ENCODE results near the gene NELFA.

NELFA gene

GRCh38 chr4:2054217-2054616 is 45.4 kb upstream of the NELFA start:
- TF ChIP-seq ZC3H10 (CRISPR knock-in tag; IDR thresholded peaks at IDR 0.05) (no peak), ESRRG (CRISPR knock-in tag; IDR thresholded peaks at IDR 0.05) (no peak), ARNTL (CRISPR knock-in tag; IDR thresholded peaks at IDR 0.05; ENCODE audit: borderline replicate concordance, low read depth) (no peak), ZNF565 (CRISPR knock-in tag; conservative IDR thresholded peaks at IDR 0.05; ENCODE audit: low read depth) (no peak), OSR1 (CRISPR knock-in tag; IDR thresholded peaks at IDR 0.05) (no peak), CREB5 (CRISPR knock-in tag; IDR thresholded peaks at IDR 0.05; ENCODE audit: low read depth) (no peak), SNAI2 (CRISPR knock-in tag; IDR thresholded peaks at IDR 0.05) (no peak), TCF4 (CRISPR knock-in tag; IDR thresholded peaks at IDR 0.05; ENCODE audit: borderline replicate concordance) (no peak), ISL1 (CRISPR knock-in tag; IDR thresholded peaks at IDR 0.05) (no peak), CSRNP3 (CRISPR knock-in tag; IDR thresholded peaks at IDR 0.05) (no peak), ZFP3 (CRISPR knock-in tag; IDR thresholded peaks at IDR 0.05) (no peak), ZNF70 (CRISPR knock-in tag; IDR thresholded peaks at IDR 0.05) (no peak), PPARA (CRISPR knock-in tag; IDR thresholded peaks at IDR 0.05; ENCODE audit: borderline replicate concordance) (no peak), CSDC2 (CRISPR knock-in tag; IDR thresholded peaks at IDR 0.05) (no peak), ZFP30 (CRISPR knock-in tag; IDR thresholded peaks at IDR 0.05) (no peak), ZNF8 (CRISPR knock-in tag; IDR thresholded peaks at IDR 0.05) (no peak), TOX (CRISPR knock-in tag; IDR thresholded peaks at IDR 0.05; ENCODE audit: borderline replicate concordance) (no peak), TSHZ2 (CRISPR knock-in tag; IDR thresholded peaks at IDR 0.05) (no peak), GLIS3 (CRISPR knock-in tag; IDR thresholded peaks at IDR 0.05) (no peak)
- ATAC-seq, result no peak

- ATAC-seq, result no peak
These were observed 42.3 kb upstream of the NELFA start for GRCh38 chr4:2051086-2051485.

More at GRCh38 chr4:2051086-2051485, 42.3 kb upstream of the NELFA start:
- TF ChIP-seq ESRRG (CRISPR knock-in tag; IDR thresholded peaks at IDR 0.05) (no peak), SNAI2 (CRISPR knock-in tag; IDR thresholded peaks at IDR 0.05) (no peak), TSHZ2 (CRISPR knock-in tag; IDR thresholded peaks at IDR 0.05) (no peak), ZFP30 (CRISPR knock-in tag; IDR thresholded peaks at IDR 0.05) (no peak), RARB (CRISPR knock-in tag; IDR thresholded peaks at IDR 0.05) (no peak), TCF4 (CRISPR knock-in tag; IDR thresholded peaks at IDR 0.05; ENCODE audit: borderline replicate concordance) (no peak), ZNF70 (CRISPR knock-in tag; IDR thresholded peaks at IDR 0.05) (no peak), PATZ1 (CRISPR knock-in tag; IDR thresholded peaks at IDR 0.05; ENCODE audit: borderline replicate concordance) (no peak), CREB5 (CRISPR knock-in tag; IDR thresholded peaks at IDR 0.05; ENCODE audit: low read depth) (no peak), ZNF565 (CRISPR knock-in tag; conservative IDR thresholded peaks at IDR 0.05; ENCODE audit: low read depth) (no peak), ARNTL (CRISPR knock-in tag; IDR thresholded peaks at IDR 0.05; ENCODE audit: borderline replicate concordance, low read depth) (no peak), BACH2 (CRISPR knock-in tag; IDR thresholded peaks at IDR 0.05; ENCODE audit: borderline replicate concordance) (no peak), CSDC2 (CRISPR knock-in tag; IDR thresholded peaks at IDR 0.05) (no peak)
